ENCODE results near the gene UGP2.

GRCh38 chr2:63841254-63842022 is at the start of gene UGP2:
- TF ChIP-seq CTCF (IDR thresholded peaks at IDR 0.05) (peak in 3 of 6 experiments; percentile 8 to 25 (median 20)), POLR2A (IDR thresholded peaks at IDR 0.05) (peak; percentile 61 to 85)

All from Peyer's patch (tissue), 4 donors.